HepG2 (cell line): ENCODE results near the gene NUP85. TPM values are rescaled to one million over a fixed set of nuclear protein-coding genes. Genes with fewer than 3 reads are reported as not detected.

Source experiments
- BORCS8-MEF2B ChIP-seq: sonication (generic); formaldehyde crosslinking; IDR thresholded peaks from 2 replicates; pipeline ENCODE4 v1.8.0; 2022; ENCODE audit warnings: mild to moderate bottlenecking, missing genetic modification reagents
- CC2D1A ChIP-seq: sonication (generic); formaldehyde crosslinking; IDR thresholded peaks from 2 replicates; pipeline ENCODE4 v1.8.1; 2023; ENCODE audit warnings: mild to moderate bottlenecking, missing genetic modification reagents
- ERF ChIP-seq: IDR thresholded peaks from 2 replicates; pipeline ENCODE4 v1.6.1; 2018; ENCODE audit warnings: missing biosample characterization, missing genetic modification reagents
- FOXP4 ChIP-seq: sonication (generic); formaldehyde crosslinking; IDR thresholded peaks from 2 replicates; pipeline ENCODE4 v1.4.0; 2020; ENCODE audit warnings: missing genetic modification reagents
- KLF11 ChIP-seq: IDR thresholded peaks from 2 replicates; pipeline ENCODE4 v1.6.1; 2016; ENCODE audit warnings: missing compliant biosample characterization
- NAIF1 ChIP-seq: sonication (generic); formaldehyde crosslinking; IDR thresholded peaks from 2 replicates; pipeline ENCODE4 v1.5.0; 2020; ENCODE audit warnings: mild to moderate bottlenecking, missing genetic modification reagents, borderline replicate concordance
- NR2F1 ChIP-seq, 2 experiments: fragments of 450-650 bp in 1 of 2; formaldehyde crosslinking in 1 of 2; IDR thresholded peaks; 2 replicates each; pipeline versions ENCODE4 v1.5.0 to v1.6.1; 2016 to 2020; ENCODE audit warnings: mild to moderate bottlenecking in 1 of 2, missing compliant biosample characterization in 1 of 2, missing genetic modification reagents in 1 of 2, moderate library complexity in 1 of 2
- NR3C1 ChIP-seq: sonication (generic); formaldehyde crosslinking; IDR thresholded peaks from 2 replicates; pipeline ENCODE4 v1.4.0; 2020; ENCODE audit warnings: missing genetic modification reagents
- SIX4 ChIP-seq: sonication (generic); formaldehyde crosslinking; IDR thresholded peaks from 2 replicates; pipeline ENCODE4 v1.4.0; 2020; ENCODE audit warnings: missing genetic modification reagents
- SMAD3 ChIP-seq: sonication (generic); formaldehyde crosslinking; IDR thresholded peaks from 2 replicates; pipeline ENCODE4 v1.4.0; 2020; ENCODE audit warnings: missing genetic modification reagents
- STAT5B ChIP-seq: sonication (generic); formaldehyde crosslinking; IDR thresholded peaks from 2 replicates; pipeline ENCODE4 v1.4.0; 2020; ENCODE audit warnings: missing genetic modification reagents
- TFDP1 ChIP-seq: IDR thresholded peaks from 2 replicates; pipeline ENCODE4 v1.6.1; 2016; ENCODE audit warnings: missing compliant biosample characterization, missing genetic modification reagents, borderline replicate concordance
- ZNF121 ChIP-seq: sonication (generic); formaldehyde crosslinking; IDR thresholded peaks from 2 replicates; pipeline ENCODE4 v1.5.0; 2020; ENCODE audit warnings: mild to moderate bottlenecking, missing genetic modification reagents
- ZNF597 ChIP-seq: sonication (generic); formaldehyde crosslinking; IDR thresholded peaks from 2 replicates; pipeline ENCODE4 v1.5.0; 2020; ENCODE audit warnings: missing genetic modification reagents
- ZNF670 ChIP-seq: sonication (generic); formaldehyde crosslinking; IDR thresholded peaks from 2 replicates; pipeline ENCODE4 v1.8.0; 2022; ENCODE audit warnings: mild to moderate bottlenecking, missing genetic modification reagents, borderline replicate concordance
- ZNF776 ChIP-seq: sonication (generic); formaldehyde crosslinking; IDR thresholded peaks from 2 replicates; pipeline ENCODE4 v1.4.0; 2020; ENCODE audit warnings: mild to moderate bottlenecking, missing genetic modification reagents
- ZNF782 ChIP-seq: sonication (generic); formaldehyde crosslinking; IDR thresholded peaks from 2 replicates; pipeline ENCODE4 v1.4.0; 2020; ENCODE audit warnings: missing genetic modification reagents, mild to moderate bottlenecking, borderline replicate concordance
- ZNF792 ChIP-seq: IDR thresholded peaks from 2 replicates; pipeline ENCODE4 v1.6.1; 2016
- ZNF841 ChIP-seq: sonication (generic); formaldehyde crosslinking; IDR thresholded peaks from 2 replicates; pipeline ENCODE4 v1.8.1; 2023; ENCODE audit warnings: missing genetic modification reagents, borderline replicate concordance
- ZSCAN12 ChIP-seq: sonication (generic); formaldehyde crosslinking; IDR thresholded peaks from 2 replicates; pipeline ENCODE4 v1.9.0; 2021; ENCODE audit warnings: mild to moderate bottlenecking, missing genetic modification reagents
- ZSCAN9 ChIP-seq: IDR thresholded peaks from 2 replicates; pipeline ENCODE4 v1.6.1; 2016; ENCODE audit warnings: borderline replicate concordance
- polyA plus RNA-seq, 8 experiments: library from polyadenylated mRNA; depleted of rRNA in 3 of 8; stranded (reverse) in 7 of 8; unstranded in 1 of 8; fragments of >200 nt; fragmentation: Illumina TruSeq in 4 of 8; extraction: Trizol in 4 of 8; gene quantifications; 2 replicates each; pipeline versions ENCODE4 v1.2.1 to v1.2.3, GENCODE V29; 2011 to 2016; ENCODE audit warnings: low read depth in 4 of 8, missing spikeins in 1 of 8, mixed read lengths in 1 of 8; ENCODE audit not compliant: insufficient read depth in 1 of 8
- total RNA-seq, 5 experiments: library from RNA; depleted of rRNA; stranded (reverse); fragments of >200 nt; fragmentation: Illumina TruSeq; extraction: Trizol; gene quantifications; 2 replicates each; pipeline ENCODE4 v1.2.3, GENCODE V29; 2016; ENCODE audit warnings: low read depth in 1 of 5
- TF ChIP-seq, protein P1 (sequence below): sonication (generic); formaldehyde crosslinking; IDR thresholded peaks from 2 replicates; pipeline ENCODE4 v1.5.0; 2020; ENCODE audit warnings: mild to moderate bottlenecking, missing genetic modification reagents

NUP85 gene
- total and polyA plus RNA-seq, 2 of the 13 experiments (the other 11 are each of a cell fraction or from before 2014, with no cell fraction given) = 89.1 to 124 TPM

- TF ChIP-seq NR2F1 (CRISPR knock-in tag; IDR thresholded peaks at IDR 0.05) = no peak
- peak; percentile 14; the same call in 1 of the 2 replicates for TF ChIP-seq BORCS8-MEF2B (CRISPR knock-in tag)
- no peak for TF ChIP-seq NR3C1
- TF ChIP-seq ZNF670 (CRISPR knock-in tag) = no peak
- TF ChIP-seq NAIF1 (CRISPR knock-in tag) = no peak
- TF ChIP-seq ZSCAN9 (CRISPR knock-in tag) = peak; percentile 55; the same call in 1 of the 2 replicates
- TF ChIP-seq ZNF841 (CRISPR knock-in tag) = no peak
- TF ChIP-seq ZSCAN12 (CRISPR knock-in tag) = no peak; the same call in 1 of the 2 replicates
- no peak for TF ChIP-seq SMAD3
- peak; percentile 82; the same call in 1 of the 2 replicates for TF ChIP-seq ZNF782
- TF ChIP-seq FOXP4 (CRISPR knock-in tag) = peak; percentile 53; the same call in 1 of the 2 replicates
- peak; percentile 70; the same call in 1 of the 2 replicates for TF ChIP-seq ZNF776 (CRISPR knock-in tag)
- peak; percentile 23; the same call in 1 of the 2 replicates for TF ChIP-seq SIX4 (CRISPR knock-in tag)
- TF ChIP-seq ZNF792 (CRISPR knock-in tag) = peak; percentile 70; the same call in 1 of the 2 replicates
- no peak for TF ChIP-seq STAT5B (CRISPR knock-in tag)
- TF ChIP-seq ZNF597 (CRISPR knock-in tag) = no peak
- no peak for TF ChIP-seq ZNF121
- TF ChIP-seq KLF11 (CRISPR knock-in tag) = 0 out of 2 replicates have a peak, but pooled peaks have one; percentile 9
- peak; percentile 69 for TF ChIP-seq ERF (CRISPR knock-in tag)
- TF ChIP-seq CC2D1A (CRISPR knock-in tag) = no peak
- TF ChIP-seq, protein P1, sequence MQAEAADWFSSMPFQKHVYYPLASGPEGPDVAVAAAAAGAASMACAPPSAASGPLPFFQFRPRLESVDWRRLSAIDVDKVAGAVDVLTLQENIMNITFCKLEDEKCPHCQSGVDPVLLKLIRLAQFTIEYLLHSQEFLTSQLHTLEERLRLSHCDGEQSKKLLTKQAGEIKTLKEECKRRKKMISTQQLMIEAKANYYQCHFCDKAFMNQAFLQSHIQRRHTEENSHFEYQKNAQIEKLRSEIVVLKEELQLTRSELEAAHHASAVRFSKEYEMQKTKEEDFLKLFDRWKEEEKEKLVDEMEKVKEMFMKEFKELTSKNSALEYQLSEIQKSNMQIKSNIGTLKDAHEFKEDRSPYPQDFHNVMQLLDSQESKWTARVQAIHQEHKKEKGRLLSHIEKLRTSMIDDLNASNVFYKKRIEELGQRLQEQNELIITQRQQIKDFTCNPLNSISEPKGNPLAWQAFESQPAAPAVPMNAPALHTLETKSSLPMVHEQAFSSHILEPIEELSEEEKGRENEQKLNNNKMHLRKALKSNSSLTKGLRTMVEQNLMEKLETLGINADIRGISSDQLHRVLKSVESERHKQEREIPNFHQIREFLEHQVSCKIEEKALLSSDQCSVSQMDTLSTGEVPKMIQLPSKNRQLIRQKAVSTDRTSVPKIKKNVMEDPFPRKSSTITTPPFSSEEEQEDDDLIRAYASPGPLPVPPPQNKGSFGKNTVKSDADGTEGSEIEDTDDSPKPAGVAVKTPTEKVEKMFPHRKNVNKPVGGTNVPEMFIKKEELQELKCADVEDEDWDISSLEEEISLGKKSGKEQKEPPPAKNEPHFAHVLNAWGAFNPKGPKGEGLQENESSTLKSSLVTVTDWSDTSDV = no peak
- TF ChIP-seq TFDP1 (CRISPR knock-in tag) = peak; percentile 71
These were observed 22.7 kb upstream of the NUP85 start, which contains the start of gene SUMO2 (continued) for GRCh38 chr17:75182569-75183436.
